GM12873 (cell line): Measurements from ENCODE around the gene GNG4.

Experiments used
- CTCF ChIP-seq: IDR thresholded peaks from 2 replicates; pipeline ENCODE4 v1.5.1; 2012; ENCODE audit warnings: low read depth, mild to moderate bottlenecking, moderate library complexity, low read length, control low read depth; ENCODE audit not compliant: insufficient read depth; ENCODE audit errors: missing control alignments

GNG4 gene

GRCh38 chr1:235575597-235575996 is 74.0 kb downstream of the GNG4 start:
- TF ChIP-seq CTCF, result no peak

GRCh38 chr1:235573880-235574279 is 75.7 kb downstream of the GNG4 start:
- no peak for TF ChIP-seq CTCF

- no peak for TF ChIP-seq CTCF
Observed at GRCh38 chr1:235571482-235571881, 78.1 kb downstream of the GNG4 start.

- no peak for TF ChIP-seq CTCF
Observed at GRCh38 chr1:235567812-235568503, 81.6 kb downstream of the GNG4 start.

- TF ChIP-seq CTCF, result no peak
Observed at GRCh38 chr1:235566084-235566483, 83.5 kb downstream of the GNG4 start.

GRCh38 chr1:235563513-235564061 is 86.0 kb downstream of the GNG4 start:
- TF ChIP-seq CTCF, result no peak

GRCh38 chr1:235562589-235562988 is 87.0 kb downstream of the GNG4 start:
- no peak for TF ChIP-seq CTCF
